Stomach (tissue), 9 donors: ENCODE results near the gene C1orf167. TPM values are rescaled to one million over a fixed set of nuclear protein-coding genes. Genes with fewer than 3 reads are reported as not detected.

ENCODE experiments used
- DNase-seq, 2 donors: peaks; one replicate each; pipeline versions ENCODE4 v3.0.0 to v3.0.0-alpha.2; 2013 to 2019
- H3K27ac ChIP-seq, 5 donors: fragments of 200-600 bp in 4 of 5; sonication (generic) in 4 of 5; one replicate each; pipeline ENCODE4 v1.5.1; 2013 to 2019; ENCODE audit warnings: mild to moderate bottlenecking in 1 of 5, moderate library complexity in 1 of 5
- H3K27me3 ChIP-seq, 3 donors: fragments of 200-600 bp; sonication (generic); one replicate each; pipeline ENCODE4 v1.5.1; 2017 to 2019; ENCODE audit warnings: mixed run types in 1 of 3
- H3K36me3 ChIP-seq, 4 donors: fragments of 200-600 bp; sonication (generic); 1 replicate in 3 of 4; 2 replicates in 1 of 4; pipeline ENCODE4 v1.5.1; 2016 to 2019
- H3K4me1 ChIP-seq, 4 donors: fragments of 200-600 bp; sonication (generic); one replicate each; pipeline ENCODE4 v1.5.1; 2016 to 2019
- H3K4me3 ChIP-seq, 4 donors: fragments of 200-600 bp; sonication (generic) in 3 of 4; one replicate each; pipeline ENCODE4 v1.5.1; 2016 to 2019; ENCODE audit warnings: mild to moderate bottlenecking in 1 of 4
- H3K9me3 ChIP-seq, 4 donors: fragments of 200-600 bp; sonication (generic); one replicate each; pipeline ENCODE4 v1.5.1; 2016 to 2019
- CTCF ChIP-seq, 7 experiments: fragments of 450-650 bp in 4 of 7; fragments of 200-600 bp in 3 of 7; sonication (generic) in 3 of 7; IDR thresholded peaks; one replicate each; pipeline ENCODE4 v1.5.1; 2016 to 2019; ENCODE audit warnings: antibody characterized with exemption in 7 of 7, control low read depth in 2 of 7, mild to moderate bottlenecking in 1 of 7
- EP300 ChIP-seq: sonication (generic); formaldehyde crosslinking; IDR thresholded peaks from one replicate; pipeline ENCODE4 v1.6.1; 2017; ENCODE audit warnings: antibody characterized with exemption
- POLR2A ChIP-seq, 4 donors: fragments of 450-650 bp; IDR thresholded peaks; one replicate each; pipeline ENCODE4 v1.6.1; 2016; ENCODE audit warnings: antibody characterized with exemption in 4 of 4, control low read depth in 2 of 4, mild to moderate bottlenecking in 1 of 4, moderate library complexity in 1 of 4
- POLR2AphosphoS5 ChIP-seq, 3 donors: sonication (generic); formaldehyde crosslinking; IDR thresholded peaks; one replicate each; pipeline ENCODE4 v1.6.1; 2016; ENCODE audit warnings: antibody characterized with exemption in 3 of 3
- WGBS, 5 donors: extraction: QIAGEN DNeasy Blood & Tissue Kit in 3 of 5; methylation state at CpG; one replicate each; pipeline versions ENCODE4 v1.1.5 to v1.1.7; 2013 to 2018; 5-methylcytosine and 5-hydroxymethylcytosine counted together
- intact Hi-C: fragments of 100-400 bp; cut with DNase I; formaldehyde crosslinking; loops from one replicate; pipeline ENCODE4 v1.15.1; 2023; ENCODE audit warnings: low total_unique reads
- polyA plus RNA-seq, 3 donors: library from polyadenylated mRNA; stranded (reverse); fragments of 200-250 nt; gene quantifications; one replicate each; pipeline ENCODE4 v1.2.3, GENCODE V29; 2013
- total RNA-seq, 5 donors: library from RNA; depleted of rRNA; stranded (reverse); fragments of >200 nt; gene quantifications; one replicate each; pipeline versions ENCODE4 v1.1.0 to v1.2.3, GENCODE V29; 2014 to 2016
- donor health status: healthy with polysubstance abuse.
- donor health status: Bipolar disorder and iron deficiency.
- donor health status: healthy.

The C1orf167 gene
- total and polyA plus RNA-seq, 8 donors: 1.6 to 4.7 (median 2.0) TPM; not detected in 5

GRCh38 chr1:11804666-11805421, 42.9 kb downstream of the C1orf167 start:
- Histone ChIP-seq H3K9me3 (no peaks in the 10 kb centered on the region), H3K36me3 (peaks cover 14 to 32% (median 30%) of the 10 kb centered on the region in 4 donors), H3K27me3 (no peaks in the 10 kb centered on the region), H3K4me3 (peak overlapping the region; percentile 74 to 82 (median 81)), H3K27ac (peak overlapping the region; percentile 97 to 99 (median 99)), H3K4me1 (peaks cover 58 to 86% (median 77%) of the 10 kb centered on the region in 4 donors)
- intact Hi-C loops: no loop called here
- 1 to 3% (median 2%) methylated on average over 14 to 17 of the region's 17 CpGs for WGBS, 5 donors
- peak; percentile 66 to 84 for DNase-seq
- TF ChIP-seq CTCF (IDR thresholded peaks at IDR 0.05) (no peak), POLR2AphosphoS5 (IDR thresholded peaks at IDR 0.05) (no peak), EP300 (no peak), POLR2A (IDR thresholded peaks at IDR 0.05) (no peak)

GRCh38 chr1:11805422-11806306, 43.7 kb downstream of the C1orf167 start, which contains the start of the genes CLCN6 and MTHFR:
TSS of gene CLCN6 (plus strand) at chr1:11806191. CDS start at chr1:11806263, 72 bp downstream.
TSS of gene MTHFR (minus strand) at chr1:11805964. CDS start at chr1:11803116, 2,848 bp downstream.
- intact Hi-C loops: no loop called here
- WGBS, 5 donors: 0 to 1% (median 0%) methylated on average over 36 to 72 of the region's 72 CpGs

DNA sequence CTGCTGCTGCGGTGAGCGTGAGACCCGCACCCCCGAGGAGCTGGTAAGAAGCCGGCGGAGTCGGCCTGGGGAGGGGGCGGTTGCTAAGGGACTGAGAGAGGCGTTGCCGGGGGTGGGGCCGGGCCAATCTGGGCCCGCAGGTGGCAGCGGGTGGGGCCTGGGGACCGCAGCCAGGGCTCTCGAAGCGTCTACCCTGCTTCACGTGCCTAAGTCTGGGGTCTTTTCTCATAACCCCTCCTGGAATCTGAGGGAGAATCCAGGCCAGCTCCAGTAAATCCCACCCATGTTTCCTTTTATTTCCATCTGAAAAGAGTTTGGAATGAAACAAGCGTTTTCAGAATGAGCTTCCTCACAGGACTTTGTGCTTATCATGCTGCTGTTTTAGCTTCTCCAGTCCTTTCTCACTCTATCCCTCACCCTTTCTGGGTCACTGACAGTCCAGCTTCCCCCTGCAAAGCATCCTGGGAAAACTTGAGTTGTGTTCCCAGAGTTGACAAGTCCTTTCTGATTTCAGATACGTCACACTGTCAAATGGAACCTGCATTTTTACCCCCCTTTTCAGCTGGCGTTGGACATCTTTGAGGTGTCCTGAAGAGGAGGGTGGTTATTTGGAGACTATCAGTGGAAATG, 44.4 kb downstream of the C1orf167 start:
- H3K27ac ChIP-seq: peak overlapping the region; percentile 97 to 99 (median 99)
- intact Hi-C loops: no loop called here
- peaks cover 48 to 74% (median 64%) of the 10 kb centered on the region in 4 donors for H3K4me1 ChIP-seq
- no peaks in the 10 kb centered on the region for H3K27me3 ChIP-seq
- peak in 1 of 2 donors; percentile 67 for DNase-seq
- WGBS, 5 donors: 0 to 2% (median 0%) methylated on average over 7 to 20 of the region's 20 CpGs
- peak overlapping the region; percentile 74 to 82 (median 81) for H3K4me3 ChIP-seq
- peaks cover 0 to 32% (median 30%) of the 10 kb centered on the region in 4 donors for H3K36me3 ChIP-seq
- TF ChIP-seq POLR2AphosphoS5 (IDR thresholded peaks at IDR 0.05) (peak in 1 of 3 donors; percentile 3), EP300 (no peak)
- H3K9me3 ChIP-seq: no peaks in the 10 kb centered on the region

More at GRCh38 chr1:11805422-11806306, 43.7 kb downstream of the C1orf167 start, which contains the start of the genes CLCN6 and MTHFR:
- Histone ChIP-seq H3K27me3 (no peaks in the 10 kb centered on the region), H3K4me3 (peak within 1 kb of the TSS; percentile 74 to 82 (median 81)), H3K9me3 (no peaks in the 10 kb centered on the region), H3K4me1 (peaks cover 54 to 81% (median 71%) of the 10 kb centered on the region in 4 donors), H3K27ac (peak within 1 kb of the TSS; percentile 97 to 99 (median 99)), H3K36me3 (peaks cover 5 to 32% (median 30%) of the 10 kb centered on the region in 4 donors)
- TF ChIP-seq POLR2A (IDR thresholded peaks at IDR 0.05): peak in 2 of 4 donors; percentile 82 to 93
- no peak for TF ChIP-seq CTCF (IDR thresholded peaks at IDR 0.05)
- peak; percentile 91 to 99 (median 98) for TF ChIP-seq POLR2AphosphoS5 (IDR thresholded peaks at IDR 0.05)
- no peak for TF ChIP-seq EP300
- DNase-seq: peak; percentile 100

DNA sequence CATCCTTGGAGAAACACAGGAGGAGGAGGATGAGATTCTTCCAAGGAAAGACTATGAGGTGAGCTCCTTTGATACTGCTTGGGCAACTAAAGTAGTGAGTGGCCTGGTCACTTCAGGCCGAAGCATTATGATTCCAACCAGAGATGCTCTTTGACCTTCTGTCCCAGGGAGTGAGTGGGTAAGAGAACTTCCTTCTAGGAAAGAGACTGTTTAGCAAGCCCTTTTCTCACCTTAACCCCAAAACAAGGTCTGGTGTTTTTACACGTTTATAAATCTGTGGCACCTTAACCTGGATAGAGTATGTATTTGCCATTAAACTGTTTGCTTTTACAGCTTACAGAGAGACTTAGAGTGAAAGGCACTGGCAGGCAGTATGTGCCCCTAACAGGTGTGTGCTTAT, 45.1 kb downstream of the C1orf167 start:
- Histone ChIP-seq H3K27me3 (no peaks in the 10 kb centered on the region), H3K27ac (peak overlapping the region; percentile 97 to 99 (median 99)), H3K4me1 (peaks cover 44 to 67% (median 57%) of the 10 kb centered on the region in 4 donors), H3K9me3 (no peaks in the 10 kb centered on the region), H3K4me3 (peak overlapping the region; percentile 74 to 82 (median 81)), H3K36me3 (peaks cover 3 to 38% (median 34%) of the 10 kb centered on the region in 4 donors)
- intact Hi-C loops: no loop called here
- 16 to 36% (median 28%) methylated on average over 2 of the region's 2 CpGs for WGBS, 5 donors
- TF ChIP-seq CTCF (IDR thresholded peaks at IDR 0.05) (no peak), POLR2AphosphoS5 (IDR thresholded peaks at IDR 0.05) (peak in 1 of 3 donors; percentile 7), EP300 (no peak), POLR2A (IDR thresholded peaks at IDR 0.05) (no peak)
- no peak for DNase-seq
